ENCODE results near the gene UBASH3A.

UBASH3A gene

GRCh38 chr21:42478504-42478903 lies 74.8 kb downstream of the UBASH3A start:
- DNase-seq (ENCODE audit: low spot score): no peak
- in situ Hi-C loops (cut with MboI; ENCODE audit: low sequenced_read_pairs, unreplicated experiment): no loop called here
- TF ChIP-seq CTCF (IDR thresholded peaks at IDR 0.05; ENCODE audit: borderline replicate concordance, control extremely low read depth, extremely low read depth, insufficient read depth, missing control alignments): no peak

GRCh38 chr21:42479582-42479981 lies 75.9 kb downstream of the UBASH3A start:
- no peak for DNase-seq (ENCODE audit: low spot score)
- TF ChIP-seq CTCF (IDR thresholded peaks at IDR 0.05; ENCODE audit: borderline replicate concordance, control extremely low read depth, extremely low read depth, insufficient read depth, missing control alignments): no peak
- in situ Hi-C loops (cut with MboI; ENCODE audit: low sequenced_read_pairs, unreplicated experiment): no loop called here

- TF ChIP-seq CTCF (IDR thresholded peaks at IDR 0.05; ENCODE audit: borderline replicate concordance, control extremely low read depth, extremely low read depth, insufficient read depth, missing control alignments): no peak
- DNase-seq (ENCODE audit: low spot score): no peak
- in situ Hi-C loops (cut with MboI; ENCODE audit: low sequenced_read_pairs, unreplicated experiment): no loop called here
These were observed 77.0 kb downstream of the UBASH3A start for GRCh38 chr21:42480736-42481135.

GRCh38 chr21:42481169-42481568 lies 77.5 kb downstream of the UBASH3A start:
- no peak for TF ChIP-seq CTCF (IDR thresholded peaks at IDR 0.05; ENCODE audit: borderline replicate concordance, control extremely low read depth, extremely low read depth, insufficient read depth, missing control alignments)
- in situ Hi-C loops (cut with MboI; ENCODE audit: low sequenced_read_pairs, unreplicated experiment): no loop called here
- DNase-seq (ENCODE audit: low spot score): no peak

- no peak for DNase-seq (ENCODE audit: low spot score)
- in situ Hi-C loops (cut with MboI; ENCODE audit: low sequenced_read_pairs, unreplicated experiment): no loop called here
- TF ChIP-seq CTCF (IDR thresholded peaks at IDR 0.05; ENCODE audit: borderline replicate concordance, control extremely low read depth, extremely low read depth, insufficient read depth, missing control alignments): no peak
These were observed 81.3 kb downstream of the UBASH3A start for GRCh38 chr21:42484966-42485365.

- in situ Hi-C loops (cut with MboI; ENCODE audit: low sequenced_read_pairs, unreplicated experiment): no loop called here
- TF ChIP-seq CTCF (IDR thresholded peaks at IDR 0.05; ENCODE audit: borderline replicate concordance, control extremely low read depth, extremely low read depth, insufficient read depth, missing control alignments): no peak
- DNase-seq (ENCODE audit: low spot score): no peak
These were observed 82.4 kb downstream of the UBASH3A start for GRCh38 chr21:42486072-42486471.

GRCh38 chr21:42486531-42486930 lies 82.8 kb downstream of the UBASH3A start:
- TF ChIP-seq CTCF (IDR thresholded peaks at IDR 0.05; ENCODE audit: borderline replicate concordance, control extremely low read depth, extremely low read depth, insufficient read depth, missing control alignments): no peak
- in situ Hi-C loops (cut with MboI; ENCODE audit: low sequenced_read_pairs, unreplicated experiment): no loop called here
- DNase-seq (ENCODE audit: low spot score): no peak

Data from GM13976 (cell line).